HepG2 (cell line): ENCODE measurements around the gene MED22. TPM values are rescaled to one million over a fixed set of nuclear protein-coding genes. Genes with fewer than 3 reads are reported as not detected.

ENCODE experiments used
- KAT7 ChIP-seq: IDR thresholded peaks from 2 replicates; pipeline ENCODE4 v1.6.1; 2018; ENCODE audit warnings: borderline replicate concordance, missing compliant biosample characterization
- MIER2 ChIP-seq: IDR thresholded peaks from 2 replicates; pipeline ENCODE4 v1.6.1; 2016; ENCODE audit warnings: missing biosample characterization, missing genetic modification reagents
- NFE2L1 ChIP-seq: sonication (generic); formaldehyde crosslinking; IDR thresholded peaks from 2 replicates; pipeline ENCODE4 v1.4.0; 2020; ENCODE audit warnings: missing genetic modification reagents, mild to moderate bottlenecking, borderline replicate concordance
- NFE2L2 ChIP-seq: fragments of 150-350 bp; IDR thresholded peaks from 2 replicates; pipeline ENCODE4 v1.6.1; 2014; ENCODE audit warnings: low read length
- PCBP1 ChIP-seq: fragments of 200-400 bp; formaldehyde crosslinking; IDR thresholded peaks from 2 replicates; pipeline ENCODE4 v1.6.1; 2017; ENCODE audit warnings: mild to moderate bottlenecking, low read depth, low read length, borderline replicate concordance
- PCBP2 ChIP-seq: fragments of 200-400 bp; formaldehyde crosslinking; optimal IDR thresholded peaks from 2 replicates; pipeline ENCODE3; 2018; ENCODE audit warnings: low read length, low read depth; ENCODE audit not compliant: poor library complexity, severe bottlenecking
- POLR2G ChIP-seq: fragments of 200-400 bp; formaldehyde crosslinking; IDR thresholded peaks from 2 replicates; pipeline ENCODE4 v1.6.1; 2018; ENCODE audit warnings: mild to moderate bottlenecking, low read depth, low read length, moderate library complexity
- RFX3 ChIP-seq: IDR thresholded peaks from 2 replicates; pipeline ENCODE4 v1.6.1; 2016; ENCODE audit warnings: missing biosample characterization, missing genetic modification reagents
- SMC3 ChIP-seq: IDR thresholded peaks from 2 replicates; pipeline ENCODE4 v1.6.1; 2011; ENCODE audit warnings: low read length, improper control_type of control experiment
- THAP11 ChIP-seq: IDR thresholded peaks from 2 replicates; pipeline ENCODE4 v1.6.1; 2016; ENCODE audit warnings: missing biosample characterization, missing genetic modification reagents
- ZNF180 ChIP-seq: sonication (generic); formaldehyde crosslinking; IDR thresholded peaks from 2 replicates; pipeline ENCODE4 v1.4.0; 2020; ENCODE audit warnings: low read depth, missing genetic modification reagents, borderline replicate concordance
- ZNF253 ChIP-seq: sonication (generic); formaldehyde crosslinking; IDR thresholded peaks from 2 replicates; pipeline ENCODE4 v1.8.0; 2022; ENCODE audit warnings: mild to moderate bottlenecking, missing genetic modification reagents, borderline replicate concordance
- ZNF260 ChIP-seq: sonication (generic); formaldehyde crosslinking; IDR thresholded peaks from 2 replicates; pipeline ENCODE4 v1.4.0; 2020; ENCODE audit warnings: missing genetic modification reagents, low read depth, mild to moderate bottlenecking, borderline replicate concordance
- ZNF501 ChIP-seq: sonication (generic); formaldehyde crosslinking; IDR thresholded peaks from 2 replicates; pipeline ENCODE4 v1.5.1; 2020; ENCODE audit warnings: mild to moderate bottlenecking, moderate library complexity, missing genetic modification reagents
- ZNF598 ChIP-seq: sonication (generic); formaldehyde crosslinking; IDR thresholded peaks from 2 replicates; pipeline ENCODE4 v1.5.1; 2020; ENCODE audit warnings: mild to moderate bottlenecking, missing genetic modification reagents, borderline replicate concordance
- ZNF703 ChIP-seq: sonication (generic); formaldehyde crosslinking; IDR thresholded peaks from 2 replicates; pipeline ENCODE4 v1.5.1; 2020; ENCODE audit warnings: missing genetic modification reagents, mild to moderate bottlenecking, moderate library complexity, borderline replicate concordance
- ZNF747 ChIP-seq: sonication (generic); formaldehyde crosslinking; IDR thresholded peaks from 2 replicates; pipeline ENCODE4 v1.8.1; 2023; ENCODE audit warnings: missing genetic modification reagents, mild to moderate bottlenecking, borderline replicate concordance
- ZNF790 ChIP-seq: sonication (generic); formaldehyde crosslinking; IDR thresholded peaks from 2 replicates; pipeline ENCODE4 v1.8.0; 2022; ENCODE audit warnings: missing genetic modification reagents, mild to moderate bottlenecking, borderline replicate concordance
- polyA plus RNA-seq, 8 experiments: library from polyadenylated mRNA; depleted of rRNA in 3 of 8; stranded (reverse) in 7 of 8; unstranded in 1 of 8; fragments of >200 nt; fragmentation: Illumina TruSeq in 4 of 8; extraction: Trizol in 4 of 8; gene quantifications; 2 replicates each; pipeline versions ENCODE4 v1.2.1 to v1.2.3, GENCODE V29; 2011 to 2016; ENCODE audit warnings: low read depth in 4 of 8, missing spikeins in 1 of 8, mixed read lengths in 1 of 8; ENCODE audit not compliant: insufficient read depth in 1 of 8
- total RNA-seq, 5 experiments: library from RNA; depleted of rRNA; stranded (reverse); fragments of >200 nt; fragmentation: Illumina TruSeq; extraction: Trizol; gene quantifications; 2 replicates each; pipeline ENCODE4 v1.2.3, GENCODE V29; 2016; ENCODE audit warnings: low read depth in 1 of 5
- TF ChIP-seq, protein P1 (sequence below): sonication (generic); formaldehyde crosslinking; IDR thresholded peaks from 2 replicates; pipeline ENCODE4 v1.9.0; 2021; ENCODE audit warnings: missing genetic modification reagents, mild to moderate bottlenecking, borderline replicate concordance
- TF ChIP-seq, protein P2 (sequence below): sonication (generic); formaldehyde crosslinking; IDR thresholded peaks from 2 replicates; pipeline ENCODE4 v1.4.0; 2020; ENCODE audit warnings: missing genetic modification reagents
- TF ChIP-seq, protein P3 (sequence below): sonication (generic); formaldehyde crosslinking; conservative IDR thresholded peaks from 2 replicates; pipeline ENCODE4 v1.4.0; 2020; ENCODE audit warnings: missing genetic modification reagents
- TF ChIP-seq, protein P4 (sequence below): sonication (generic); formaldehyde crosslinking; IDR thresholded peaks from 2 replicates; pipeline ENCODE4 v1.8.1; 2022; ENCODE audit warnings: mild to moderate bottlenecking, missing genetic modification reagents

Gene MED22
- total and polyA plus RNA-seq, 2 of the 13 experiments (the other 11 are each of a cell fraction or from before 2014, with no cell fraction given) = 15.8 to 22.1 TPM

DNA sequence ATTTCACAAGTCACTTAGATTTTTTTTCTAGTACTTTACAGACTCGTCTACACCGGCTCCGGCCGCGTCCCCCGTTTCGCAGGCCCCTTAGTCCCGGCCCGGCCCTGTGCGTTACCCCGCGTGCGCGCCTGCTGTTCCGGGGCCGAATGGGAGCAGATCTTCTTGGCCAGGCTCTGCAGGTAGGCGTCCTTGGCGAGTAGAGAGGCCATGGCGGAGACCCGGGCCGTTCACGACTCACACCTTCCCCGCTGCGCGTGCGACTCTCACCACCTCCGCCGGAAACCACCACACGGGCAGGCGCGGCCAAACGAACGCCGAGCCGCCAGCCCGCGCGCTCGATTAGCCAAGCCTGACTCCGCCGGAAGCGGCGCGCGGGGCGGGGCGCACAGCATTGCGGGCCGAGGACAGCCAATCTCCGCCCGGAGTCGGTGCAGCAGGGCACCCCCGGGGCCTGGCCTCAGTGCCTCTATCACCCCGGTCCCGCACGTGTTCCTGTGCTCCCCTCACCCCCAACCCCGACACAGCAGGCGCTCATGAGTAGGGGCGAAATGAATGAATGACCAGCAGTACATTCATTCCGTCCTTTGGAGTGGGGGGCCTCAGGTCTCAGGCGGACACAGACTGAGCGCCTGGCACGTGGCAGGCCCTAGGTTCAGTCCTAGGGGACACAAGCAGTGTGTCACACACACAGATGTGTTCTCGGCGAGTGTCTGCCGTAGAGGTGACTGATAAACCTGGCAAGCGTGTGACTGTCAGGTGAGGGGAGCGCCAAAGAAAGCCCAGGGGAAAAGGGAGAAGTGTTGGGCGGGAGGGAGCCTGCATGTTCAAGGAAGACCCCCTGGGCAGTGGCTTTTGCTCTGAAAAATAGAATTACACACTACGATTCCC is 11.8 kb downstream of the MED22 start, which contains the start of gene SURF6 (continued):
- peak; percentile 85 for TF ChIP-seq POLR2G
- TF ChIP-seq NFE2L1 = 0 out of 2 replicates have a peak, but pooled peaks have one; percentile 70
- TF ChIP-seq, protein P1, sequence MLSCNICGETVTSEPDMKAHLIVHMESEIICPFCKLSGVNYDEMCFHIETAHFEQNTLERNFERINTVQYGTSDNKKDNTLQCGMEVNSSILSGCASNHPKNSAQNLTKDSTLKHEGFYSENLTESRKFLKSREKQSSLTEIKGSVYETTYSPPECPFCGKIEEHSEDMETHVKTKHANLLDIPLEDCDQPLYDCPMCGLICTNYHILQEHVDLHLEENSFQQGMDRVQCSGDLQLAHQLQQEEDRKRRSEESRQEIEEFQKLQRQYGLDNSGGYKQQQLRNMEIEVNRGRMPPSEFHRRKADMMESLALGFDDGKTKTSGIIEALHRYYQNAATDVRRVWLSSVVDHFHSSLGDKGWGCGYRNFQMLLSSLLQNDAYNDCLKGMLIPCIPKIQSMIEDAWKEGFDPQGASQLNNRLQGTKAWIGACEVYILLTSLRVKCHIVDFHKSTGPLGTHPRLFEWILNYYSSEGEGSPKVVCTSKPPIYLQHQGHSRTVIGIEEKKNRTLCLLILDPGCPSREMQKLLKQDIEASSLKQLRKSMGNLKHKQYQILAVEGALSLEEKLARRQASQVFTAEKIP = no peak
- TF ChIP-seq ZNF598 (CRISPR knock-in tag) = peak; percentile 80
- no peak for TF ChIP-seq ZNF260 (CRISPR knock-in tag)
- TF ChIP-seq NFE2L2 = no peak
- peak; percentile 27; the same call in 1 of the 2 replicates for TF ChIP-seq ZNF790 (CRISPR knock-in tag)
- TF ChIP-seq ZNF747 (CRISPR knock-in tag) = peak; percentile 97
- TF ChIP-seq THAP11 = peak; percentile 95
- TF ChIP-seq RFX3 = peak; percentile 24; the same call in 1 of the 2 replicates
- no peak for TF ChIP-seq PCBP2
- peak; percentile 84; the same call in 1 of the 2 replicates for TF ChIP-seq KAT7 (CRISPR knock-in tag)
- no peak; the same call in 1 of the 2 replicates for TF ChIP-seq ZNF703 (CRISPR knock-in tag)
- TF ChIP-seq, protein P2, sequence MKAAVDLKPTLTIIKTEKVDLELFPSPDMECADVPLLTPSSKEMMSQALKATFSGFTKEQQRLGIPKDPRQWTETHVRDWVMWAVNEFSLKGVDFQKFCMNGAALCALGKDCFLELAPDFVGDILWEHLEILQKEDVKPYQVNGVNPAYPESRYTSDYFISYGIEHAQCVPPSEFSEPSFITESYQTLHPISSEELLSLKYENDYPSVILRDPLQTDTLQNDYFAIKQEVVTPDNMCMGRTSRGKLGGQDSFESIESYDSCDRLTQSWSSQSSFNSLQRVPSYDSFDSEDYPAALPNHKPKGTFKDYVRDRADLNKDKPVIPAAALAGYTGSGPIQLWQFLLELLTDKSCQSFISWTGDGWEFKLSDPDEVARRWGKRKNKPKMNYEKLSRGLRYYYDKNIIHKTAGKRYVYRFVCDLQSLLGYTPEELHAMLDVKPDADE (CRISPR knock-in tag) = no peak
- TF ChIP-seq ZNF501 (CRISPR knock-in tag) = peak; percentile 98
- no peak for TF ChIP-seq SMC3
- peak; percentile 88; the same call in 1 of the 2 replicates for TF ChIP-seq ZNF253 (CRISPR knock-in tag)
- TF ChIP-seq PCBP1 = no peak
- TF ChIP-seq ZNF180 (CRISPR knock-in tag) = no peak
- TF ChIP-seq, protein P3, sequence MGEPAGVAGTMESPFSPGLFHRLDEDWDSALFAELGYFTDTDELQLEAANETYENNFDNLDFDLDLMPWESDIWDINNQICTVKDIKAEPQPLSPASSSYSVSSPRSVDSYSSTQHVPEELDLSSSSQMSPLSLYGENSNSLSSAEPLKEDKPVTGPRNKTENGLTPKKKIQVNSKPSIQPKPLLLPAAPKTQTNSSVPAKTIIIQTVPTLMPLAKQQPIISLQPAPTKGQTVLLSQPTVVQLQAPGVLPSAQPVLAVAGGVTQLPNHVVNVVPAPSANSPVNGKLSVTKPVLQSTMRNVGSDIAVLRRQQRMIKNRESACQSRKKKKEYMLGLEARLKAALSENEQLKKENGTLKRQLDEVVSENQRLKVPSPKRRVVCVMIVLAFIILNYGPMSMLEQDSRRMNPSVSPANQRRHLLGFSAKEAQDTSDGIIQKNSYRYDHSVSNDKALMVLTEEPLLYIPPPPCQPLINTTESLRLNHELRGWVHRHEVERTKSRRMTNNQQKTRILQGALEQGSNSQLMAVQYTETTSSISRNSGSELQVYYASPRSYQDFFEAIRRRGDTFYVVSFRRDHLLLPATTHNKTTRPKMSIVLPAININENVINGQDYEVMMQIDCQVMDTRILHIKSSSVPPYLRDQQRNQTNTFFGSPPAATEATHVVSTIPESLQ = no peak
- 0 out of 2 replicates have a peak, but pooled peaks have one; percentile 46 for TF ChIP-seq MIER2 (CRISPR knock-in tag)
- TF ChIP-seq, protein P4, sequence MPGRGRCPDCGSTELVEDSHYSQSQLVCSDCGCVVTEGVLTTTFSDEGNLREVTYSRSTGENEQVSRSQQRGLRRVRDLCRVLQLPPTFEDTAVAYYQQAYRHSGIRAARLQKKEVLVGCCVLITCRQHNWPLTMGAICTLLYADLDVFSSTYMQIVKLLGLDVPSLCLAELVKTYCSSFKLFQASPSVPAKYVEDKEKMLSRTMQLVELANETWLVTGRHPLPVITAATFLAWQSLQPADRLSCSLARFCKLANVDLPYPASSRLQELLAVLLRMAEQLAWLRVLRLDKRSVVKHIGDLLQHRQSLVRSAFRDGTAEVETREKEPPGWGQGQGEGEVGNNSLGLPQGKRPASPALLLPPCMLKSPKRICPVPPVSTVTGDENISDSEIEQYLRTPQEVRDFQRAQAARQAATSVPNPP (CRISPR knock-in tag) = peak; percentile 89
